K562 (cell line): ENCODE results near the gene DNA2.

Experiments
- ADNP ChIP-seq: fragments of 200-800 bp; sonication (Bioruptor generic); IDR thresholded peaks from 2 replicates; pipeline ENCODE4 v1.6.1; 2016; ENCODE audit warnings: missing genetic modification characterization, missing compliant biosample characterization
- ELF1 ChIP-seq: fragments of 200-800 bp; sonication (Bioruptor generic); IDR thresholded peaks from 2 replicates; pipeline ENCODE4 v1.6.1; 2016; ENCODE audit warnings: missing genetic modification characterization, missing compliant biosample characterization
- EP300 ChIP-seq: IDR thresholded peaks from 2 replicates; pipeline ENCODE4 v1.6.1; 2012; ENCODE audit warnings: low read length, improper control_type of control experiment
- POLR2A ChIP-seq: fragments of 450-650 bp; conservative IDR thresholded peaks from 2 replicates; pipeline ENCODE4 v1.6.1; 2016
- RFX5 ChIP-seq: IDR thresholded peaks from 2 replicates; pipeline ENCODE4 v1.6.1; 2011; ENCODE audit warnings: low read depth, mild to moderate bottlenecking, improper control_type of control experiment, low read length
- ZZZ3 ChIP-seq: fragments of 450-650 bp; IDR thresholded peaks from 2 replicates; pipeline ENCODE4 v1.6.1; 2016; ENCODE audit warnings: antibody characterized with exemption, mild to moderate bottlenecking, moderate library complexity
- TF ChIP-seq, protein P1 (sequence below), 3 experiments: IDR thresholded peaks in 2 of 3; conservative IDR thresholded peaks in 1 of 3; 2 replicates each; pipeline ENCODE4 v1.5.1; 2011 to 2012; ENCODE audit warnings: low read length in 3 of 3, mild to moderate bottlenecking in 3 of 3, control low read depth in 2 of 3, improper control_type of control experiment in 1 of 3, inconsistent platforms in 1 of 3, low read depth in 1 of 3, mixed read lengths in 1 of 3, moderate library complexity in 1 of 3; ENCODE audit not compliant: insufficient read depth in 2 of 3

DNA sequence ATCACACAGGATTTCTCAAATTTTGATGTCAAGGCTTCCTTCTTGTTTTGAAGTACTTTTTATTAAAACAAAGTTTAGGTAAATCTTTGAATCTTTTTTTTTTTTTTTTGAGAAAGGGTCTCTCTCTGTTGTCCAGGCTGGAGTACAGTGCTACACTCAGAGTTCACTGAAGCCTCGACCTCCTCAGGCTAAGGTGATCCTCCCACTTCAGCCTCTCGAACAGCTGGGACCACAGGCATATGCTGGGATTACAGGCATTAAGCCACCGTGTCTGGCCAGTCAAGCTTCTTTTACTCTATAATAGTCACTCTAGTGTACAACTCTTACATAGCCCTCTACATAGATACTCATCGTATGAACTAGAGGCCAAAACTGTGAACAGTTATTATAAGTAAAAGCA, 68.1 kb downstream of the DNA2 start:
- TF ChIP-seq ZZZ3 (no peak), RFX5 (no peak), ADNP (tag) (no peak), ELF1 (tag) (no peak), POLR2A (no peak), EP300 (no peak)
- TF ChIP-seq, protein P1, sequence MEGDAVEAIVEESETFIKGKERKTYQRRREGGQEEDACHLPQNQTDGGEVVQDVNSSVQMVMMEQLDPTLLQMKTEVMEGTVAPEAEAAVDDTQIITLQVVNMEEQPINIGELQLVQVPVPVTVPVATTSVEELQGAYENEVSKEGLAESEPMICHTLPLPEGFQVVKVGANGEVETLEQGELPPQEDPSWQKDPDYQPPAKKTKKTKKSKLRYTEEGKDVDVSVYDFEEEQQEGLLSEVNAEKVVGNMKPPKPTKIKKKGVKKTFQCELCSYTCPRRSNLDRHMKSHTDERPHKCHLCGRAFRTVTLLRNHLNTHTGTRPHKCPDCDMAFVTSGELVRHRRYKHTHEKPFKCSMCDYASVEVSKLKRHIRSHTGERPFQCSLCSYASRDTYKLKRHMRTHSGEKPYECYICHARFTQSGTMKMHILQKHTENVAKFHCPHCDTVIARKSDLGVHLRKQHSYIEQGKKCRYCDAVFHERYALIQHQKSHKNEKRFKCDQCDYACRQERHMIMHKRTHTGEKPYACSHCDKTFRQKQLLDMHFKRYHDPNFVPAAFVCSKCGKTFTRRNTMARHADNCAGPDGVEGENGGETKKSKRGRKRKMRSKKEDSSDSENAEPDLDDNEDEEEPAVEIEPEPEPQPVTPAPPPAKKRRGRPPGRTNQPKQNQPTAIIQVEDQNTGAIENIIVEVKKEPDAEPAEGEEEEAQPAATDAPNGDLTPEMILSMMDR (IDR thresholded peaks at IDR 0.05 in 2 of 3, conservative IDR thresholded peaks at IDR 0.05 in 1 of 3; ENCODE audit: insufficient read depth in 2 of 3, low read depth in 1 of 3, low read length in 3 of 3) = no peak
